ENCODE results near the gene B3GNT9. TPM values are rescaled to one million over a fixed set of nuclear protein-coding genes. Genes with fewer than 3 reads are reported as not detected.

The B3GNT9 gene
- total RNA-seq, 1 experiment from 2014 or later = 2.3 TPM

GRCh38 chr16:67162506-67163163 lies 11.8 kb upstream of the B3GNT9 start:
- peaks cover 18% of the 10 kb centered on the region for H3K4me1 ChIP-seq (ENCODE audit: insufficient read depth, low read length)
- TF ChIP-seq CTCF (conservative IDR thresholded peaks at IDR 0.05; ENCODE audit: low read depth, low read length) (no peak), EZH2phosphoT487 (IDR thresholded peaks at IDR 0.05; ENCODE audit: borderline replicate concordance, low read length) (no peak), EZH2 (IDR thresholded peaks at IDR 0.05; ENCODE audit: low read length, unreplicated experiment) (no peak)
- H3K27ac ChIP-seq (ENCODE audit: low read length) = no peak overlapping the region
- no peaks in the 10 kb centered on the region for H3F3A ChIP-seq (ENCODE audit: low read length, unreplicated experiment)
- no peaks in the 10 kb centered on the region for H3K9me2 ChIP-seq (replicated peaks; ENCODE audit: low read length)
- no TSS peak for BruUV-seq (replicated peaks)
- no peaks in the 10 kb centered on the region for H3K79me2 ChIP-seq (ENCODE audit: low read length)
- H3K4me2 ChIP-seq (ENCODE audit: low read length) = peak overlapping the region; percentile 98; the same call in 1 of the 2 replicates
- H3K9me3 ChIP-seq (ENCODE audit: low read length) = no peaks in the 10 kb centered on the region
- DNase-seq (no peak), ATAC-seq (no peak)
- POLR2A ChIA-PET (ENCODE audit: unreplicated experiment) = no interaction called here
- no peaks in the 10 kb centered on the region for H4K20me1 ChIP-seq (ENCODE audit: low read length)
- CTCF ChIA-PET = no interaction called here
- H2AFZ ChIP-seq (ENCODE audit: low read length) = no peak overlapping the region
- H3K36me3 ChIP-seq (ENCODE audit: low read depth, low read length) = no peaks in the 10 kb centered on the region
- intact Hi-C loops (cut with micrococcal nuclease) = loop anchor here (5.0 kb wide), 1 partner anchor 145 kb away; no protein-coding TSS in a partner anchor
- H3K27me3 ChIP-seq (ENCODE audit: low read length) = no peaks in the 10 kb centered on the region
- H3K4me3 ChIP-seq (ENCODE audit: low read length) = 0 out of 2 replicates have a peak overlapping the region, but pooled peaks have one; percentile 95
- no peak overlapping the region for H3K9ac ChIP-seq (ENCODE audit: low read length)

- H3K36me3 ChIP-seq (ENCODE audit: low read depth, low read length) = no peaks in the 10 kb centered on the region
- DNase-seq (peak; percentile 41), ATAC-seq (peak; percentile 20)
- H3K4me2 ChIP-seq (ENCODE audit: low read length) = peak overlapping the region; percentile 98
- CTCF ChIA-PET = no interaction called here
- no peaks in the 10 kb centered on the region for H3F3A ChIP-seq (ENCODE audit: low read length, unreplicated experiment)
- H3K9ac ChIP-seq (ENCODE audit: low read length) = peak overlapping the region; percentile 81
- 0 out of 2 replicates have a peak overlapping the region, but pooled peaks have one; percentile 5 for H3K27ac ChIP-seq (ENCODE audit: low read length)
- no peak for TF ChIP-seq CTCF (conservative IDR thresholded peaks at IDR 0.05; ENCODE audit: low read depth, low read length)
- TF ChIP-seq EZH2 (IDR thresholded peaks at IDR 0.05; ENCODE audit: low read length, unreplicated experiment) = no peak
- TF ChIP-seq EZH2phosphoT487 (IDR thresholded peaks at IDR 0.05; ENCODE audit: borderline replicate concordance, low read length) = no peak
- BruUV-seq (replicated peaks) = no TSS peak
- no peaks in the 10 kb centered on the region for H3K9me2 ChIP-seq (replicated peaks; ENCODE audit: low read length)
- no peaks in the 10 kb centered on the region for H4K20me1 ChIP-seq (ENCODE audit: low read length)
- intact Hi-C loops (cut with micrococcal nuclease) = loop anchor here (2.0 to 5.0 kb wide), 2 partner anchors 13 to 144 kb away; no protein-coding TSS in a partner anchor
- peak overlapping the region; percentile 80 for H2AFZ ChIP-seq (ENCODE audit: low read length)
- no peaks in the 10 kb centered on the region for H3K79me2 ChIP-seq (ENCODE audit: low read length)
- H3K4me1 ChIP-seq (ENCODE audit: insufficient read depth, low read length) = peaks cover 18% of the 10 kb centered on the region
- no peaks in the 10 kb centered on the region for H3K9me3 ChIP-seq (ENCODE audit: low read length)
- no peaks in the 10 kb centered on the region for H3K27me3 ChIP-seq (ENCODE audit: low read length)
- POLR2A ChIA-PET (ENCODE audit: unreplicated experiment) = no interaction called here
- peak overlapping the region; percentile 95 for H3K4me3 ChIP-seq (ENCODE audit: low read length)
Measured at GRCh38 chr16:67161595-67162058, 10.8 kb upstream of the B3GNT9 start.
